Calu3 (cell line): ENCODE results near the gene KRT73. TPM values are rescaled to one million over a fixed set of nuclear protein-coding genes. Genes with fewer than 3 reads are reported as not detected.

Experiments used
- BruUV-seq: library from RNA; stranded (reverse); fragments of 400-500 nt; replicated peaks from 2 replicates; lab custom pipeline; 2021; lab: Mats Ljungman, UMichigan
- CTCF ChIA-PET: fragments of 300-600 bp; sonication (Branson Sonifier 250); formaldehyde crosslinking; loops from one replicate; lab custom pipeline; 2022; ENCODE audit warnings: antibody characterized with exemption; lab: Charles Lee
- DNase-seq: peaks from one replicate; pipeline ENCODE4 v3.0.0; 2022
- H3K27ac Mint-ChIP-seq: one replicate; pipeline ENCODE4 v1.8.0; 2022; ENCODE audit warnings: mixed read lengths; ENCODE audit not compliant: unreplicated experiment
- H3K27me3 Mint-ChIP-seq: one replicate; pipeline ENCODE4 v1.8.0; 2022; ENCODE audit warnings: mixed read lengths; ENCODE audit not compliant: unreplicated experiment
- H3K36me3 Mint-ChIP-seq: one replicate; pipeline ENCODE4 v1.8.0; 2022; ENCODE audit warnings: mild to moderate bottlenecking, moderate library complexity, mixed read lengths; ENCODE audit not compliant: insufficient read depth, unreplicated experiment
- H3K4me1 Mint-ChIP-seq: one replicate; pipeline ENCODE4 v1.8.0; 2022; ENCODE audit warnings: mild to moderate bottlenecking, low read depth, mixed read lengths; ENCODE audit not compliant: unreplicated experiment
- H3K4me3 Mint-ChIP-seq: one replicate; pipeline ENCODE4 v1.8.0; 2022; ENCODE audit warnings: mild to moderate bottlenecking, low read depth, moderate library complexity, mixed read lengths; ENCODE audit not compliant: unreplicated experiment
- H3K9me3 Mint-ChIP-seq: one replicate; pipeline ENCODE4 v1.8.0; 2022; ENCODE audit warnings: low read depth, mixed read lengths; ENCODE audit not compliant: unreplicated experiment
- intact Hi-C: fragments of 100-400 bp; cut with micrococcal nuclease; formaldehyde crosslinking; loops from one replicate; pipeline ENCODE4 v1.10.0; 2022; ENCODE audit not compliant: unreplicated experiment
- total RNA-seq: library from RNA; stranded (reverse); gene quantifications from 2 replicates; pipeline ENCODE4 v1.2.3, GENCODE V29; 2022
- TF ChIP-seq, protein P1 (sequence below): fragments of 200-600 bp; IDR thresholded peaks from one replicate; pipeline ENCODE4 v1.8.0; 2022; ENCODE audit warnings: antibody characterized with exemption; ENCODE audit not compliant: unreplicated experiment

The KRT73 gene
- total RNA-seq, 1 experiment from 2014 or later: not detected

DNA sequence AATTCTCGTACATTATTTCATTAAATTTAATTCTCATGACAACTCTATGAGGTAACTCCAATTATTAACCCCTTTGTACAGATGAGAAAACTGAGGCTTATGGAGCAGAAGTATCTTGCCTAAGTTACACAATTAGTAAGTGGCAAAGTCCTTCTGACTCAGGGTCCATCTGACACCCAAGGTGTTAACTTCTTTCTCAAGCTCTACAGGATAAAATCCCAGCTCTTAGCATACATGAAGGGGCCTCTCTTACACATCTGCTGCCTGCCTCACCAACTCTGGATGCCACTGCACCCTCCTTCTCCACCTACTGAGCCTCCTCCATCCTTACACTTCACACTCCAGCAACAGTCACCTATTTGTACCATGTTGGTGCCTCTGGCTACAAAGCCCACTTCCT lies 12.8 kb downstream of the KRT73 start:
- Mint-ChIP-seq H3K27me3 (peaks cover 78% of the 10 kb centered on the region), H3K4me1 (no peaks in the 10 kb centered on the region), H3K9me3 (no peaks in the 10 kb centered on the region), H3K36me3 (no peaks in the 10 kb centered on the region), H3K27ac (no peak overlapping the region), H3K4me3 (no peak overlapping the region)
- CTCF ChIA-PET: no interaction called here
- TF ChIP-seq, protein P1, sequence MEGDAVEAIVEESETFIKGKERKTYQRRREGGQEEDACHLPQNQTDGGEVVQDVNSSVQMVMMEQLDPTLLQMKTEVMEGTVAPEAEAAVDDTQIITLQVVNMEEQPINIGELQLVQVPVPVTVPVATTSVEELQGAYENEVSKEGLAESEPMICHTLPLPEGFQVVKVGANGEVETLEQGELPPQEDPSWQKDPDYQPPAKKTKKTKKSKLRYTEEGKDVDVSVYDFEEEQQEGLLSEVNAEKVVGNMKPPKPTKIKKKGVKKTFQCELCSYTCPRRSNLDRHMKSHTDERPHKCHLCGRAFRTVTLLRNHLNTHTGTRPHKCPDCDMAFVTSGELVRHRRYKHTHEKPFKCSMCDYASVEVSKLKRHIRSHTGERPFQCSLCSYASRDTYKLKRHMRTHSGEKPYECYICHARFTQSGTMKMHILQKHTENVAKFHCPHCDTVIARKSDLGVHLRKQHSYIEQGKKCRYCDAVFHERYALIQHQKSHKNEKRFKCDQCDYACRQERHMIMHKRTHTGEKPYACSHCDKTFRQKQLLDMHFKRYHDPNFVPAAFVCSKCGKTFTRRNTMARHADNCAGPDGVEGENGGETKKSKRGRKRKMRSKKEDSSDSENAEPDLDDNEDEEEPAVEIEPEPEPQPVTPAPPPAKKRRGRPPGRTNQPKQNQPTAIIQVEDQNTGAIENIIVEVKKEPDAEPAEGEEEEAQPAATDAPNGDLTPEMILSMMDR: no peak
- no peak for DNase-seq
- intact Hi-C loops: no loop called here
- no TSS peak for BruUV-seq

DNA sequence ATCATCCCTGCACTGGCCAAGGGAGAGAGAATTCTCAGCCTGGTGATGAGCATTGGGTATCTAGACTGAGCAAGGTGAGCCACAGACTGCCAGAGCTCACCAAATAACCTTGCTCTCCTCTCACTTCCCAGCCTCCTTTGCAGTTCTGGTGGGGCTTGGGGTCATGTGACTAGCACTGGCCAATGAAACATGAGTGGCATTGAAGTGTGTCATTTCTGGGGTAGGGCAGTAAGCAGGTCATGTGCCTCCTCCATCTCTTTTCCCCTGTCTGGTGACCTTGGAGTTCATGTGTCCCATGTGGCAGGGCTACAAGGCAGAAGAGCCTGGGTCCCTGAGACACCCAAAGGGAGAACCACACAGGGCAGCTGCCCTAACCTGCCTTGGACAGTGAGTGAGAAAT lies 13.5 kb downstream of the KRT73 start:
- no peaks in the 10 kb centered on the region for H3K4me1 Mint-ChIP-seq
- peaks cover 78% of the 10 kb centered on the region for H3K27me3 Mint-ChIP-seq
- no peaks in the 10 kb centered on the region for H3K36me3 Mint-ChIP-seq
- no TSS peak for BruUV-seq
- H3K4me3 Mint-ChIP-seq: no peak overlapping the region
- H3K9me3 Mint-ChIP-seq: no peaks in the 10 kb centered on the region
- no peak for DNase-seq
- intact Hi-C loops: no loop called here
- CTCF ChIA-PET: no interaction called here
- TF ChIP-seq, protein P1: no peak
- no peak overlapping the region for H3K27ac Mint-ChIP-seq

DNA sequence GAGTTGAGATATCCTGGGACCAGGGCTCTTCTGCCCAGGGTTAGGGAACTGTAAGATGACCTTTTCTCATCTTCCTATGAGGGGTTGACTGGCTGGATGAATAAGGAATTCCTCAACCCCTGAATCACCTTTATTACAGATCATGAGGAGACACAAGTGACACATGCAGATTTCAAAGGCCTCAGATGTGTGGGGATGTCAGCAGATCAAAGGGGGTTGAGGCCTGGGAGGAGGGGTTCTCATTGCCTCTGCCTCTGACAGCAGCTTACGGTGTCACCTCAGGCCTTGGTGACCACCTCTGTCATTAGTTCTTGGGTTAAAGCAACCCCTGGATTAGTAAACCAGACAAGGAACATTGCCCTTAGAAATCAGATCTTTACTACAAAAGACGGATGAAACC lies 15.0 kb downstream of the KRT73 start:
- intact Hi-C loops: no loop called here
- H3K27me3 Mint-ChIP-seq: peaks cover 78% of the 10 kb centered on the region
- TF ChIP-seq, protein P1: no peak
- H3K9me3 Mint-ChIP-seq: no peaks in the 10 kb centered on the region
- no peaks in the 10 kb centered on the region for H3K4me1 Mint-ChIP-seq
- no peak for DNase-seq
- H3K4me3 Mint-ChIP-seq: no peak overlapping the region
- no peak overlapping the region for H3K27ac Mint-ChIP-seq
- BruUV-seq: no TSS peak
- CTCF ChIA-PET: no interaction called here
- H3K36me3 Mint-ChIP-seq: no peaks in the 10 kb centered on the region

DNA sequence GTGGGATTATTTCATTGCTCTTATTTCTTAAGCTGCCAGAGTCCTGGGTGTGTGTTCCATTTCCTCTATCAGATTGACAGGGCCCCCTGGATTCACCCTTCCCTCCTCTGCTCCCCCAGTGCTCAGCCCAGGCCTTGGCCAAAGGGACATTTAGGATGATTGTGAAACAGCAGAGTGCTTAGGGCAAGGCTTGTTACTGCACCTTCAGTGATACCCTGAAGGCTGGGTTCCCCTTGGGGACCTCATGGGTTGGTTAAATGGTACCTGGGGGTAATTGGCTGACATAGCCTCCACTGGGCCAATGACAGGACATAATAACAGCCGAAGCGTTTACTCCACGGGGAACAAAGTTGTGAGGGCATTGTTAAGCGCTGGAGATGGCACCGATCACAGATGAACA lies 15.8 kb downstream of the KRT73 start:
- intact Hi-C loops: no loop called here
- DNase-seq: no peak
- CTCF ChIA-PET: no interaction called here
- no TSS peak for BruUV-seq
- no peak overlapping the region for H3K4me3 Mint-ChIP-seq
- H3K27me3 Mint-ChIP-seq: peaks cover 78% of the 10 kb centered on the region
- no peak overlapping the region for H3K27ac Mint-ChIP-seq
- no peaks in the 10 kb centered on the region for H3K9me3 Mint-ChIP-seq
- no peaks in the 10 kb centered on the region for H3K4me1 Mint-ChIP-seq
- TF ChIP-seq, protein P1: no peak
- H3K36me3 Mint-ChIP-seq: no peaks in the 10 kb centered on the region
